GM10847 (cell line): ENCODE results near the gene ZNF584.

Experiments
- POLR2A ChIP-seq: IDR thresholded peaks from 2 replicates; pipeline ENCODE4 v1.6.1; 2011; ENCODE audit not compliant: insufficient read length; ENCODE audit errors: extremely low read depth

ZNF584 gene

DNA sequence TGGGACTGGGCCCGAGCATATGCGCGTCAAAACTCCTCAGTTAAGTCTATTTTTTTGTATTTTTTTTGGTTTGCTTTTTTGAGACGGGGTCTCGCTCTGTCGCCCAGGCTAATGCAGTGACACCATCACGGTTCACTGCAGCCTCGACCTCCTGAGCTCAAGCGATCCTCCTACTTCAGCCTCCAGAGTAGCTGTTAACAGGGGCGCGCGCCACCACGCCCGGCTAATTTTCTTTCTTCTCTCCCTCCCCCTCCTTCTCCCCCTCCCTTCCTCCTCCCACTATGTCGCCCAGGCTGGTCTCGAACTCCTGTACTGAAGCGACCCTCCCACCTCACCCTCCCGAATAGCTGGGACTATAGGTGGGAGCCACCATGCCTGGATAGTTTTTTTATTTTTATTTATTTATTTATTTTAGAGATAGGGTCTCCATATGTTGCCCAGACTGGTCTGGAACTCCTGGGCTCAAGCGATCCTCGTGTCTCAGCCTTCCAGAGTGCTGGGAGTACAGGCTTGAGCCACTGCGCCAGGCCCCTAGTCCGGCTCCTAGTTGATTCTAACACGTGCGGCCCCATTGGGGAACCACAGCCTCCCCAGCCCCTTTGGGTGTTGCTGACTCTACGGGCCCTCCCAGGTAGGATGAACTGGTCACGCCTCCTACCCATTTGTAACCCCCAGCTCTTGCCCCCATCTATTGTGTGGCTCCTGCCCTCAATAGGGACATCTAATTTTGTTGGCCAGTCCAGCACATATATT, 26.8 kb upstream of the ZNF584 start:
- no peak for TF ChIP-seq POLR2A

GRCh38 chr19:58382997-58383603, 25.3 kb upstream of the ZNF584 start:
- no peak for TF ChIP-seq POLR2A

DNA sequence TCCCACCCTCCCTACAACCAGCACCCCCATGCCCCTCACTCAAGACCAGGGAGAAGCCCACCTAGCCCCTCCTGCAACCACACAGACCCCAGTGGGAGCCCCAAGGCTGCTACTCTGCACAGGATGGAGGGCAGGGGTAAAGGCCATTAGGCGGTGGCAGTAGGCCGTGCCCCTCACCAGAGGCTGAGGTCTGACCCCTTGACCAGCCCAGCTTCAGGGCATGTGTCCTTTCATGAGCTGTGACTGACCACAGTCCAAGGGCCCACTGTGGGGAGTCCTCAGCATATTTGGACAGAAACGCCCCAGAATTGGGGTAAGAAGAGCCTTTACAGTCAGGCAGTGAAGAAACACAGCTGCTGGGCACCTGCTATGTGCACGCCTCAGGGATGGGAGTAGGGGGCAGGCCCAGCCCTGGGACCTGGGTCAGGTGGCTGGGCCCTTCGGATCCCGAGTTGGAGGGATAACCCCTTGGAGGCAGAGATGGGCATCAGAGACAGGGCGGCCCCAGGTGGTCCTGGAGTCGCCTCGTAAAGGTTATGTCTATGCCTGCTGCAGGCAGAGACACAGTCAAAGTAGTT, 23.0 kb upstream of the ZNF584 start:
- no peak for TF ChIP-seq POLR2A

DNA sequence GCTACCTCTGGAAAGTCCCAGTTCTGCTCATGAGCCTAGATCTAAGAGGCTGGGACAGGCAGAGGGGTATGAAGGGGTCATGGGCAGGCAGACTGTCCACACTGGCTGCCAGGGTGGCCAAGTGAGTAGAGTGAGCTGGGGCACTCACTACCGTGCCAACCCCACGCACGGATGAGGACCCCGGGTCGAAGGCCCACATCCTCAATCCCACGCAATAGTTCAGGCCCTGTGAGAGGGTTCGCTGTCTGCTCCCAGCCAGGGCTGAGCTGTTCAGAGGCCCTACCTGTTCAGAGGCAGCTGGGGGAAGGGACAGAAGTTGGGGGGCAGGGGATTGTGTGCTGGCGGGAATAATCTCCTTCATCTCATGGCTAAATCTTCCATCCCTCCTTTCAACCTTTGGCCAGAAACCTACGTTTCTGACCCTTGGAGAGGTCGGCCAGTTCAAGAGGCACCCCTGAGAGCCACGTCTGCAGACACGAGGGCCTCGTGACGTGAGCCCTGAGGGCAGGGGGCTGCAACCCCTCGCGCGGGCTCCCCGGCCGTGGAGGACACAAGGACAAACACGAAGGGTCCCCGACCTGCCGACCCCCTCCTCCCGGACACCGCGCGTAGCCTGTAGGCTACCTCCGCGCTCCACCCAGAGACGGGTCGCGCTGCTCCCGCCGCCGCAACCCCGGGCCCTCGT, 22.4 kb upstream of the ZNF584 start:
- no peak for TF ChIP-seq POLR2A

- TF ChIP-seq POLR2A = peak; percentile 97
Observed at GRCh38 chr19:58386576-58387337, 21.7 kb upstream of the ZNF584 start, which contains the start of gene RPS5. Gene RPS5, plus strand, starts transcription at chr19:58387269. Its CDS starts 869 bp downstream, at chr19:58388138.

DNA sequence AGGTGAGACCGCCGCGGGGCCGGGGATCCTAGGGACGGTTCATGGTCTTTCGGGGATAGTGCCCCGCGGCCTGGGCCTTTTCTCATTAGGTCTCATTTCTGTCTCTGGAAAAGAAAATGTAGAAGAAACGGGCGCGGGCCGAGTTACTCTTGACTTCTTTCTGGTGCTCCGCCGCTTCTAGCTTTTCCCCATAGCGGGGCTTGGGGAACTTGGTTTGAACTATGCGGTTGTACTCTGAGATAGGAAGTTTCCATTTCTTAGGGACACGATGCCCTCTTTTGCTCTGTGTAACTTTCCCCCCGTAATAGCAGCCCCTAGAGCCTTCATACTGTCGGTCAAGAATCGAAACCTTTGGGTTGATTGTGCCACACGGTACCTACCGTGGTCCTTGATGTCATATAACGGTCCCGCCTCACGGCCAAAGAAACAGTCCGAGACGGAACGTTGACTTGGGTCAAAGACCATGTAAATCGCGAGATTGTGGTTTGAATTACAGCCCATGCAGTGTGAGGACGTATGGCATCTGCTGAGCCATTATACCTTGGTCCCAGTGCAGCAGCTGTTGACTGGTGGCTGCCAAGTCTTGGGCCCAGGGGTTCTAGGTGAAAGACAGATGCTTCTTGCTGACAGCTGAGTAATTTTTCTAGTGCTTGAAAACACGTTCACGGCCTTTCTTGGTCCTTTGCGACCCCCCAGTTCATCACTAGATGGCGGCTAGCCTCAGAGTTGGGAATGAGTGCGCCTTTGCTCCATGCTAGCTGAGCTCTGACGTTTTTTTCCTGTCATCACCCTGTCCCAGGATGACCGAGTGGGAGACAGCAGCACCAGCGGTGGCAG, 20.9 kb upstream of the ZNF584 start:
- no peak for TF ChIP-seq POLR2A

GRCh38 chr19:58388175-58388526, 20.3 kb upstream of the ZNF584 start:
- no peak for TF ChIP-seq POLR2A

GRCh38 chr19:58392945-58393724, 15.3 kb upstream of the ZNF584 start:
- no peak for TF ChIP-seq POLR2A

DNA sequence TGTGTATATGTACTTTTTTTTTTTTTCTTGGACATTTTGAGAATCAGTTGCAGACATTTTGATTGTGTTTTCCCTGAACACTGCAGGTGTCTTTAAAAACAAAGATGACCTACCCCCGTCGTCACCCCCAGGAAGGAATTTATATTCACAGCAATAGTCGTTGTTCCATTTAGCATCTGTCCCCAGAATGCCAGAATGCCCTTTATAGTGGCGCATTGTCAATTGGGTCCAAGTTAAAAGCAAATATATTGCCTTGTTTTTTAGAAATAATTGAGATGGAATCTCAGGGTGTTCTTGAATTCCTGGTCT, 14.8 kb upstream of the ZNF584 start:
- no peak for TF ChIP-seq POLR2A

GRCh38 chr19:58394821-58395219, 13.6 kb upstream of the ZNF584 start:
- TF ChIP-seq POLR2A = no peak

DNA sequence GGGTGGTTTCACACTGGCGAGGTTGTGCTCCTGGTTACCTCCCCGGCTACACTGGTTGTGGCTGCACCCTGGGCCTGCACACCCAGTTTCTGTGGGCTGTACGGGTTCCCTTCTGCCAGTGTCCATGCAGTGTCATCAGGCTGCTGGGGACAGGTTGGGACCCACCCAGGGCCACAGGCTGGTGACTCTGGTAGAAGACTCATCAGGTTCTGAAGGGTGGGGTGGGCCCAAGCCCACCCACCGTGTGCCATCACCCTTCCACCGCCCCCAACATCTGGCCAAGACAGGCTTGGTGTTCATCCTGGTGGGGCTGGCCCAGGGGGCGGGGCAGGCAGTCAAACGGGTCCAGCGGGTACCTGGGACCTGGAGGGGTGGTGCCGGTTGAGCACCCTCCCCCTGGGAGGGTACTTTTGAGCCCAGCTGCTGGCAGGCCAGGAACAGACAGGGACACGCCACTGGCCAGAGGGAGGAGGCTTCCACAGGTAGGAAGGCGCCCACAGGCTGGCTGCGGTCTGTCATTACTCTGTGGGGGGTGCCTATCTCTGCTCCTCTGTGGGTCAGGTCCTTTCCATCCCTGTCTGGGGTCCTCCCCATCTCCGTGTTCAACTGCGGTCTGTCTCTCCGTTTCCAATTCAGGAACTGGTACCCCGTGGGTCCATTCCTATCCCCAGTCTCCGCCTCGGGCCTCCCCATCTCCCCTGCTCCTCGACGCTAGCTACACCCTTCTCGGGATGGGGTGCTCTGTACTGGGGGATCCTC, 13.1 kb upstream of the ZNF584 start, which contains the start of gene RNF225:
Gene RNF225, plus strand, starts transcription at position 437 of the 759 bp plus-strand sequence. CDS start 434 bp downstream, outside the sequence.
- TF ChIP-seq POLR2A = peak; percentile 12

DNA sequence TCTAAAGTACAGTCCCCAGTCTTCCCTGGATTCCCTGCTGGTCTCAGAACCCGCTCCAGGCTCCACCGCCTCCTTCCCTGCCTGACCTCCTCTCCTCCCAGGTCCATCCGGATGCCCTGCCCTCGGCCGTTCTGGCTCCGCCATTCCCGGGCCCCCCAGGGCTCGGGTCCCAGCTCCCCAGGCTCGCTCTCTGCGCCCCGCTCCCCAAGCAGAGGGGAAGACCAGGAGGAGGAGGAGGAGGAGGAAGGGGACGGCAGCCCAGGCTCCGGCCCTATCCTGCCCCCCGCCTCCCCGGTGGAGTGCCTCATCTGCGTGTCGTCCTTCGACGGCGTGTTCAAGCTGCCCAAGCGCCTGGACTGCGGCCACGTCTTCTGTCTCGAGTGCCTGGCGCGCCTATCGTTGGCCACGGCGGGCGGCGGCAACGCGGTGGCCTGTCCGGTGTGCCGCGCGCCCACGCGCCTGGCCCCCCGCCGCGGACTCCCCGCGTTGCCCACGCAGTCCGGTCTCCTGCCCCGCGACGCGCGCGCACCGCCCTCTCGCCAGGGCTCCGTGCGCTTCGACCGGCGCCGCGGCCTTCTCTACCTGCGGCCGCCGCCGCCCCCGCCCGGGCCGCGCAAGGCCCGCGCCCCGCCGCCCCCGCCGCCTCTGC, 12.3 kb upstream of the ZNF584 start:
- no peak for TF ChIP-seq POLR2A
